ENCODE results near the gene ASTN2. TPM values are rescaled to one million over a fixed set of nuclear protein-coding genes. Genes with fewer than 3 reads are reported as not detected.

Gene ASTN2
- total RNA-seq, 2 experiments from 2014 or later: 1.7 to 4.2 TPM

- no peak overlapping the region for H3K4me3 ChIP-seq (ENCODE audit: low read depth, low read length, poor library complexity, severe bottlenecking)
- H4K20me1 ChIP-seq (ENCODE audit: insufficient read depth, low read length): no peaks in the 10 kb centered on the region
- no peaks in the 10 kb centered on the region for H3K79me2 ChIP-seq (ENCODE audit: insufficient read depth, low read depth, low read length)
- no peak overlapping the region for H2AFZ ChIP-seq (ENCODE audit: low read length)
- no peaks in the 10 kb centered on the region for H3K36me3 ChIP-seq (ENCODE audit: insufficient read depth, low read length)
- DNase-seq (ENCODE audit: low spot score): no peak
- no peaks in the 10 kb centered on the region for H3K9me3 ChIP-seq (ENCODE audit: low read length)
- H3K4me2 ChIP-seq (ENCODE audit: low read length): no peak overlapping the region
- H3K27ac ChIP-seq (ENCODE audit: low read depth, low read length, poor library complexity, severe bottlenecking): no peak overlapping the region
- TF ChIP-seq CTCF (conservative IDR thresholded peaks at IDR 0.05; ENCODE audit: low read length) (no peak), EZH2phosphoT487 (IDR thresholded peaks at IDR 0.05; ENCODE audit: borderline replicate concordance, low read depth, low read length) (no peak)
- ChIA-PET POLR2A (no interaction called here), CTCF (ENCODE audit: unreplicated experiment) (no interaction called here)
- H3K9me2 ChIP-seq (ENCODE audit: insufficient read depth, low read length): no peaks in the 10 kb centered on the region
- intact Hi-C loops (cut with micrococcal nuclease; ENCODE audit: unreplicated experiment): no loop called here
- BruUV-seq (replicated peaks): no TSS peak
- no peaks in the 10 kb centered on the region for H3K4me1 ChIP-seq (ENCODE audit: insufficient read depth, low read length, poor library complexity, severe bottlenecking)
These were observed 787.4 kb downstream of the ASTN2 start for GRCh38 chr9:116627433-116627832.

- Histone ChIP-seq H3K4me2 (ENCODE audit: low read length) (no peak overlapping the region), H3K9me3 (ENCODE audit: low read length) (no peaks in the 10 kb centered on the region), H3K4me1 (ENCODE audit: insufficient read depth, low read length, poor library complexity, severe bottlenecking) (no peaks in the 10 kb centered on the region), H3K9me2 (ENCODE audit: insufficient read depth, low read length) (no peaks in the 10 kb centered on the region), H3K79me2 (ENCODE audit: insufficient read depth, low read depth, low read length) (no peaks in the 10 kb centered on the region), H2AFZ (ENCODE audit: low read length) (no peak overlapping the region), H3K36me3 (ENCODE audit: insufficient read depth, low read length) (no peaks in the 10 kb centered on the region), H4K20me1 (ENCODE audit: insufficient read depth, low read length) (no peaks in the 10 kb centered on the region), H3K4me3 (ENCODE audit: low read depth, low read length, poor library complexity, severe bottlenecking) (no peak overlapping the region), H3K27ac (ENCODE audit: low read depth, low read length, poor library complexity, severe bottlenecking) (no peak overlapping the region)
- no TSS peak for BruUV-seq (replicated peaks)
- CTCF ChIA-PET (ENCODE audit: unreplicated experiment): no interaction called here
- no peak for DNase-seq (ENCODE audit: low spot score)
- intact Hi-C loops (cut with micrococcal nuclease; ENCODE audit: unreplicated experiment): no loop called here
- TF ChIP-seq CTCF (conservative IDR thresholded peaks at IDR 0.05; ENCODE audit: low read length) (no peak), EZH2phosphoT487 (IDR thresholded peaks at IDR 0.05; ENCODE audit: borderline replicate concordance, low read depth, low read length) (no peak)
- POLR2A ChIA-PET: no interaction called here
These were observed 788.1 kb downstream of the ASTN2 start for GRCh38 chr9:116626762-116627161.

GRCh38 chr9:116623715-116624114 lies 791.1 kb downstream of the ASTN2 start:
- H3K9me3 ChIP-seq (ENCODE audit: low read length): no peaks in the 10 kb centered on the region
- BruUV-seq (replicated peaks): no TSS peak

More at GRCh38 chr9:116623715-116624114, 791.1 kb downstream of the ASTN2 start:
- no peaks in the 10 kb centered on the region for H3K4me1 ChIP-seq (ENCODE audit: insufficient read depth, low read length, poor library complexity, severe bottlenecking)
- H3K4me2 ChIP-seq (ENCODE audit: low read length): no peak overlapping the region
- no peaks in the 10 kb centered on the region for H3K36me3 ChIP-seq (ENCODE audit: insufficient read depth, low read length)
- CTCF ChIA-PET (ENCODE audit: unreplicated experiment): no interaction called here
- H4K20me1 ChIP-seq (ENCODE audit: insufficient read depth, low read length): no peaks in the 10 kb centered on the region
- no peaks in the 10 kb centered on the region for H3K79me2 ChIP-seq (ENCODE audit: insufficient read depth, low read depth, low read length)
- no peak overlapping the region for H3K27ac ChIP-seq (ENCODE audit: low read depth, low read length, poor library complexity, severe bottlenecking)
- no peak for TF ChIP-seq EZH2phosphoT487 (IDR thresholded peaks at IDR 0.05; ENCODE audit: borderline replicate concordance, low read depth, low read length)
- no peak for TF ChIP-seq CTCF (conservative IDR thresholded peaks at IDR 0.05; ENCODE audit: low read length)
- intact Hi-C loops (cut with micrococcal nuclease; ENCODE audit: unreplicated experiment): no loop called here
- H3K4me3 ChIP-seq (ENCODE audit: low read depth, low read length, poor library complexity, severe bottlenecking): no peak overlapping the region
- H2AFZ ChIP-seq (ENCODE audit: low read length): no peak overlapping the region
- POLR2A ChIA-PET: interaction anchor here (0.8 kb wide), 1 partner anchor 48 kb away, joined by 4 read pairs; no protein-coding TSS in a partner anchor
- no peak for DNase-seq (ENCODE audit: low spot score)
- no peaks in the 10 kb centered on the region for H3K9me2 ChIP-seq (ENCODE audit: insufficient read depth, low read length)
